Heart right ventricle (tissue), 16 donors: ENCODE measurements around the gene PHF1. TPM values are rescaled to one million over a fixed set of nuclear protein-coding genes. Genes with fewer than 3 reads are reported as not detected.

ENCODE experiments used
- ATAC-seq, 8 donors: fragments of 200-7000 bp; cut with Tn5 transposase; one replicate each; pipeline ENCODE4 v1.9.1; 2020; ENCODE audit warnings: mild to moderate bottlenecking in 8 of 8, moderate library complexity in 8 of 8, moderate number of reproducible peaks in 1 of 8
- DNase-seq, 2 donors: peaks; one replicate each; pipeline ENCODE4 v3.0.0-alpha.2; 2020
- H3K27ac ChIP-seq, 10 donors: fragments of 200-600 bp; sonication (generic) in 2 of 10; one replicate each; pipeline versions ENCODE4 v1.5.0 to v1.8.0; 2020 to 2022; ENCODE audit warnings: mild to moderate bottlenecking in 3 of 10
- H3K27me3 ChIP-seq, 7 donors: fragments of 200-600 bp; one replicate each; pipeline ENCODE4 v1.8.0; 2021 to 2022; ENCODE audit warnings: mild to moderate bottlenecking in 2 of 7
- H3K36me3 ChIP-seq, 9 donors: fragments of 200-600 bp; sonication (generic) in 1 of 9; one replicate each; pipeline versions ENCODE4 v1.5.0 to v1.8.0; 2020 to 2022; ENCODE audit warnings: mild to moderate bottlenecking in 2 of 9
- H3K4me1 ChIP-seq, 9 donors: fragments of 200-600 bp; sonication (generic) in 1 of 9; one replicate each; pipeline versions ENCODE4 v1.5.0 to v1.8.0; 2020 to 2022; ENCODE audit warnings: mild to moderate bottlenecking in 4 of 9
- H3K4me3 ChIP-seq, 10 donors: fragments of 200-600 bp; sonication (generic) in 2 of 10; one replicate each; pipeline versions ENCODE4 v1.5.0 to v1.8.0; 2020 to 2022; ENCODE audit warnings: mild to moderate bottlenecking in 7 of 10, moderate library complexity in 2 of 10
- H3K9me3 ChIP-seq, 11 donors: fragments of 200-600 bp in 10 of 11; sonication (generic) in 2 of 11; one replicate each; pipeline versions ENCODE4 v1.5.0 to v1.8.0; 2013 to 2022; ENCODE audit warnings: mild to moderate bottlenecking in 2 of 11, control low read depth in 1 of 11, moderate library complexity in 1 of 11
- WGBS, 2 donors: extraction: QIAGEN DNeasy Blood & Tissue Kit; methylation state at CpG; one replicate each; pipeline ENCODE4 v1.1.7; 2013; ENCODE audit warnings: inconsistent platforms in 1 of 2; 5-methylcytosine and 5-hydroxymethylcytosine counted together
- intact Hi-C, 10 donors: fragments of 100-400 bp; cut with DNase I; formaldehyde crosslinking; loops; one replicate each; pipeline versions ENCODE4 v1.11.1 to v1.14.2; 2022
- polyA plus RNA-seq, 2 donors: library from polyadenylated mRNA; stranded (reverse); fragments of 200-250 nt; gene quantifications; one replicate each; pipeline ENCODE4 v1.2.3, GENCODE V29; 2013
- total RNA-seq, 10 donors: library from RNA; stranded (reverse); fragmentation: NEBNext Ultra II Directional in 3 of 10; extraction: Animal tissue kit (Norgen Biotek cat#: 25700) in 3 of 10; gene quantifications; one replicate each; pipeline versions ENCODE4 v1.2.1 to v1.2.4, GENCODE V29; 2021 to 2023
- TF ChIP-seq, protein P1 (sequence below), 9 donors: fragments of 200-600 bp; sonication (generic) in 2 of 9; IDR thresholded peaks; one replicate each; pipeline versions ENCODE4 v1.5.0 to v1.8.0; 2021 to 2022; ENCODE audit warnings: antibody characterized with exemption in 9 of 9, mild to moderate bottlenecking in 5 of 9, moderate library complexity in 1 of 9
- donor health status: Arrhythmogenic right ventricular cardiomyopathy.
- donor health status: ischemic (EF 13 %, LVEDD 7.1; RV severe dilation, severe dysfunction).
- donor health status: healthy with polysubstance abuse.
- donor health status: DM: no; HTN: yes; CAD: no.
- donor health status: DM: no; HTN: no; CAD: no.
- donor health status: ischemic (EF 25% LVEDD 6.9; RV normal size, moderate dysfunction).
- donor health status: ischemic (EF 25% LVEDD 5.7; RV mildly dilated, moderate dysfunction).
- donor health status: healthy.
- donor health status: DM: yes; HTN: yes; CAD: no.
- donor health status: Ischemic cardiomyopathy.
- donor health status: ischemic (EF 35%, LVEDD 5.7; RV mildly dilated, moderate dysfunction).
- donor health status: nonischemic (EF 11% LVEDD 7.7; RV severe dilation, severe dysfunction).
- donor health status: DM: yes; HTN: yes; CAD: no.
- donor health status: PGD.
- donor health status: ischemic (EF 29% LVEDD 5.4; RV normal size, mild dysfunction).
- donor health status: nonischemic (EF 23%, LVEDD 6.1; RV moderate dilation, normal function).

Gene PHF1
- total and polyA plus RNA-seq, 12 donors = 36.2 to 125 (median 51.0) TPM

DNA sequence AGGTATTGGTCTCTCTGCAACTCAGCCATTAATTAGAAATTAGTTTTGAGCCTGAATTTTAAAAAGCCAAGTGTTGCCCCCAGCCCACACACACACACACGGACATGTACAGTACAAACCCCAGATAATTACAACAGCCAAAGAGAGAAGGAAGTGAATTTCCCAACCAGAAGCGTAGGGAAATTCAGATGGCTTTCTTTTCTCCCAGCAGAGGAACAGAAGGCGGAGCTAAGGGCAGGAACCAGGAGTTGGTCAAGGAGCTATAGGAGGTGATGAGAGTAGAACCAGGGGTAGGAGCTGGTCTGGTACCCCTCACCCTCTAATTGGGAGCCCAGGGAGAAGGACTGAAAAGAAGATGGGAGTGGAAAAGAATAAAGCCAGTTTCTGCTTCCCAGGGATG lies 39.6 kb downstream of the PHF1 start:
- TF ChIP-seq, protein P1, sequence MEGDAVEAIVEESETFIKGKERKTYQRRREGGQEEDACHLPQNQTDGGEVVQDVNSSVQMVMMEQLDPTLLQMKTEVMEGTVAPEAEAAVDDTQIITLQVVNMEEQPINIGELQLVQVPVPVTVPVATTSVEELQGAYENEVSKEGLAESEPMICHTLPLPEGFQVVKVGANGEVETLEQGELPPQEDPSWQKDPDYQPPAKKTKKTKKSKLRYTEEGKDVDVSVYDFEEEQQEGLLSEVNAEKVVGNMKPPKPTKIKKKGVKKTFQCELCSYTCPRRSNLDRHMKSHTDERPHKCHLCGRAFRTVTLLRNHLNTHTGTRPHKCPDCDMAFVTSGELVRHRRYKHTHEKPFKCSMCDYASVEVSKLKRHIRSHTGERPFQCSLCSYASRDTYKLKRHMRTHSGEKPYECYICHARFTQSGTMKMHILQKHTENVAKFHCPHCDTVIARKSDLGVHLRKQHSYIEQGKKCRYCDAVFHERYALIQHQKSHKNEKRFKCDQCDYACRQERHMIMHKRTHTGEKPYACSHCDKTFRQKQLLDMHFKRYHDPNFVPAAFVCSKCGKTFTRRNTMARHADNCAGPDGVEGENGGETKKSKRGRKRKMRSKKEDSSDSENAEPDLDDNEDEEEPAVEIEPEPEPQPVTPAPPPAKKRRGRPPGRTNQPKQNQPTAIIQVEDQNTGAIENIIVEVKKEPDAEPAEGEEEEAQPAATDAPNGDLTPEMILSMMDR (IDR thresholded peaks at IDR 0.05) = no peak
- intact Hi-C loops = loop anchor here in 8 of 10 donors (10.0 kb wide), 2 partner anchors 114 to 124 kb away; no protein-coding TSS in a partner anchor
- H3K9me3 ChIP-seq = no peaks in the 10 kb centered on the region
- peak overlapping the region in 1 of 10 donors; percentile 61 for H3K27ac ChIP-seq
- H3K4me3 ChIP-seq = no peak overlapping the region
- DNase-seq (no peak), ATAC-seq (no peak)
- WGBS, 2 donors = 62 to 67% methylated on average over 3 of the region's 3 CpGs
- H3K27me3 ChIP-seq = no peaks in the 10 kb centered on the region
- peaks cover 0 to 45% (median 0%) of the 10 kb centered on the region in 9 donors for H3K36me3 ChIP-seq
- H3K4me1 ChIP-seq = peaks cover 4 to 50% (median 16%) of the 10 kb centered on the region in 9 donors

DNA sequence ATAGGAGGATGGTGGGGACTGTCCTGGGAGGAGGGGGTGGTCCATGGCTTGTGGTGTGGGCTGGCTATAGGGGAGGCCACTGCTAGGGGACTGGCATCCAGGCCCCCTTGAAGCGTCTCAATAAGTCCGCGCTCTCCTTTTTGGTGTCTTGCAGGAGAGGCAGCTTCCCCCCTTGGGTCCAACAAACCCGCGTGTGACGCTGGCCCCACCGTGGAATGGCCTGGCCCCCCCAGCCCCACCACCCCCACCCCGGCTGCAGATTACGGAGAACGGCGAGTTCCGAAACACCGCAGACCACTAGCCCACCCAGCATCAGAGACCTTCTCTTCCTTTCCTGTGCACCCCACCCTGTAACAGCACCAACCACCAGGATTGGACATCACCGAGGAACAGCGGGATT lies 40.8 kb downstream of the PHF1 start:
- no peak overlapping the region for H3K4me3 ChIP-seq
- intact Hi-C loops = loop anchor here in 8 of 10 donors (10.0 kb wide), 2 partner anchors 113 to 123 kb away; no protein-coding TSS in a partner anchor
- no peaks in the 10 kb centered on the region for H3K27me3 ChIP-seq
- no peak overlapping the region for H3K27ac ChIP-seq
- H3K9me3 ChIP-seq = no peaks in the 10 kb centered on the region
- peaks cover 4 to 43% (median 17%) of the 10 kb centered on the region in 9 donors for H3K4me1 ChIP-seq
- DNase-seq (no peak), ATAC-seq (no peak)
- H3K36me3 ChIP-seq = peaks cover 0 to 45% (median 0%) of the 10 kb centered on the region in 9 donors
- 90 to 92% methylated on average over 15 of the region's 15 CpGs for WGBS, 2 donors
- TF ChIP-seq, protein P1 (IDR thresholded peaks at IDR 0.05) = no peak

DNA sequence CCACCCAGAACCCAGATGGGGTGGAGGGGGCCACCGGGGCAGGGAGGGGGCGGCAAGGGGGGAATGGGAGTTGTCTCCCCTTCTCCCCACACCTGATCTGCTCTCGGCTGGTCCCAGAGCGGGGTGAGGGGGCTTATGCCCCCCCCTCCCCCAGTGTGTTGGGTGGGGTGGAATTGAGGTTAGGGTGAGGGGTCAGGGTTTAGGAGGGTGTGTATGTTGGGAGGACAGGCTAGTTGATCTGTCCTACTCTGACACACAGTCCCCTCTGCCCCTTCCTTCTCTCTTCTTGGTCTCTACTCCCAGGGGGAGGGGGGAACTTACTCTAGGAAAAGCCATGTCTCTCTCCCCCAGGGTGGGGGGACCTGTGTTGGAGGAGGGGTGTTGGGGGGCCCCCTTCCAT lies 41.7 kb downstream of the PHF1 start:
- WGBS, 2 donors = 89 to 90% methylated on average over 4 of the region's 4 CpGs
- Histone ChIP-seq H3K27ac (peak overlapping the region in 3 of 10 donors; percentile 83 to 90 (median 87)), H3K27me3 (no peaks in the 10 kb centered on the region), H3K9me3 (no peaks in the 10 kb centered on the region), H3K4me3 (no peak overlapping the region), H3K36me3 (peaks cover 0 to 44% (median 0%) of the 10 kb centered on the region in 9 donors), H3K4me1 (peaks cover 4 to 43% (median 17%) of the 10 kb centered on the region in 9 donors)
- TF ChIP-seq, protein P1 (IDR thresholded peaks at IDR 0.05) = no peak
- intact Hi-C loops = loop anchor here in 8 of 10 donors (10.0 kb wide), 2 partner anchors 112 to 122 kb away; no protein-coding TSS in a partner anchor
- ATAC-seq = no peak
- no peak for DNase-seq

DNA sequence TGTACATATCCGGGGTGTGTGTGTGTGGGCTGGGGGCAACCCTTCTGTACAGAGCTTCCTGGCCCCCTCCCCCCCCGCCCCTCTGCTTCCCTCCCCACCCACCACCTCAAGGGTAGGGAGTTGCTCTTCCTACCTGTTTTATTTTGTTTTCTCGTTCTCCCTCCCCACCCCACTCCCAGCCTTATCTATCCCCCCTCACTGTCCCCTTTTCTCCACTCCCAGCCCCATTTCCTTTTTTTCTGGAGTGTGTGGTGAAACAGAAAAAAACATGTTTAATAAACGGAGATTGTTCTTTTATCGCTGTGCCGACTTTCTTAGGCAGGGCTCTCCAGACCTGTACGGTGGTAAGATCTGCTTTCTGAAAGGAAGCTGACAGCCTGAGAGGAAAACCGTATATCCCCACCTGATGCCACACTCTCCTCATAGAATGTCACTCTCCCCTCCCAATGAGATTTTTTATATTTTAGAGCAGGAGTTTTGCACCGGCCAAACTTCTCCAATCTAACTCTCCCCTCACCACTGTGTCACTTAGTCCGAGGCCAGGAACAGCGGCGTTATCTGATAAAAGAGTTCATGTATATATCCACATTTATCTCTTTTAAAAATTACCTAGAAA lies 42.7 kb downstream of the PHF1 start:
- Histone ChIP-seq H3K36me3 (peaks cover 0 to 34% (median 0%) of the 10 kb centered on the region in 9 donors), H3K4me3 (peak overlapping the region; percentile 61 to 97 (median 81)), H3K27ac (peak overlapping the region in 9 of 10 donors; percentile 72 to 90 (median 87)), H3K9me3 (no peaks in the 10 kb centered on the region), H3K27me3 (no peaks in the 10 kb centered on the region), H3K4me1 (peaks cover 4 to 43% (median 17%) of the 10 kb centered on the region in 9 donors)
- intact Hi-C loops = loop anchor here in 8 of 10 donors (2.0 to 10.0 kb wide), 3 partner anchors 63 to 121 kb away; partner anchors contain the start of gene KIFC1 (in 1 of the 8)
- 6 to 9% methylated on average over 12 of the region's 12 CpGs for WGBS, 2 donors
- DNase-seq (no peak), ATAC-seq (peak in 1 of 8 donors; percentile 4)
- TF ChIP-seq, protein P1 (IDR thresholded peaks at IDR 0.05) = no peak
